HG03280 (cell line): ENCODE data around the gene KDM2B.

Source experiments
- ATAC-seq: cut with Tn5 transposase; IDR thresholded peaks from one replicate; pipeline ENCODE4 v1.9.1; 2021; ENCODE audit warnings: mild to moderate bottlenecking, moderate library complexity; ENCODE audit not compliant: unreplicated experiment

Gene KDM2B

DNA sequence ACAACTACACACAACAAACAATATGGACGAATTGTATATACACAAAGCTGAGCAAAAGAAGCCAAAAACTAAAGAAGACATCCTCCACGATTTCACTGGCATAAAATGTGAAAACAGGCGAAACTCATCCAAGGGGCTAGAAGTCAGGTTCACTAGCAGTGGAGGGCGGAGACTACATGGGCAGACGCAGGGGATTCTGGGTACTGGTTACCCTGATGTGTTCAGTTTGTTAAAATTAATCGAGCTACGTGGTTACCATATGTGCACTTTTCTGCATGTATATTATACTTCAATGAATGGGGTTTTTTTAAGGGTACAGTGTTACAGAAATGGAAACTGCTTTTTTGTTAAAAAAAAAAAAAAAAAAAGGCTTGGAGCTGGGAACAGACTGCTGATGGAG is 12.3 kb downstream of the KDM2B start:
- ATAC-seq = no peak

- no peak for ATAC-seq
Observed at GRCh38 chr12:121565076-121565475, 15.7 kb downstream of the KDM2B start.

- no peak for ATAC-seq
Observed at GRCh38 chr12:121562488-121562887, 18.3 kb downstream of the KDM2B start.

- ATAC-seq = no peak
Observed at GRCh38 chr12:121561009-121561395, 19.8 kb downstream of the KDM2B start.

DNA sequence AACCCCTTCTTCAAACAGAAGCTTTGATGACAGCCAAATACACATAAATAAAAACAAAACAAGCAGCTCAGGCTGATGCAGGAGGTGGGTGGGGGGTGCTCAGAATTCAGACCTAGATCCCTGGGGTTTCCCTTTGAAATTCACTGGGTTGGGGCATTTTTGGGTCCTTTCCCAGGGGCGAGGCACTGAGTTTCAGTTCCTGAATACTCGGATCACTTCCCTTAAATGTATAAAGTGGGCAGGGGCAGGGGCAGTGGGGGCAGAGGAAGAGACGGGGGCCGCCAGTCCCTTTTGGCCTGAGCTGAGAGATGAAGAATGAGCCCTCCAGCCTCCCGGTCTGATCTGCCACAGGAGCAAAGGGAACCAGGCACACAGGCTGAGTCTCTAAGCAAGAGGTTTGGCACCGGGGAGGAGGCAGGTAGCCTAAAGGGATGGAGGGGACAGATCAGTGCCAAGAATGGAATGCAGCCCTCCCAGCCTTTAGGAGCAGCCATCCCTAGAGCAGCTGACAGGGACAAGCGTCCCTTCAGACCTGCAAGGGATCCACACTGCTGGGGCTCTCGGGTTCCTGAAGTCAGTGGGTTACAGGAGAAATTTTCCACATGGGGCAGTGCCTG is 20.3 kb downstream of the KDM2B start:
- no peak for ATAC-seq

- ATAC-seq = no peak
Observed at GRCh38 chr12:121558956-121559355, 21.9 kb downstream of the KDM2B start.

GRCh38 chr12:121550974-121551634 is 29.7 kb downstream of the KDM2B start:
- ATAC-seq = no peak

DNA sequence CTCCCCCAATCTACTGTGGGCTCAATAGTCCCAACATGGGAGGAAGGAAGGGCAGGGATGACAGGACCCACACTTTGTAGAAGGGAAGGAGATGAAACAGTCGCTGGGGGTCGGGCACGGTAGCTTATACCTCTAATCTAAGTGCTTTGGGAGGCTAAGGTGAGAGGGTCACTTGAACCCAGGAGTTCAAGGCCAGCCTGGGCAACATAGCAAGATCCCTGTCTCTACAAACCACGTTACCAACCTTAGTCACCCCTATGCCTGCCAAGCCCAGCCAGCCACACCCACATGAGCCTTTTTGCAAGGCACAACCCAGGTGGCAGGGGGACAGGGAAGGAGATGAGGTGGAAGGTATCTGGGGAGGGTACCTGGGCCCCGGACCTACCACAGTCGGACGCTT is 31.7 kb downstream of the KDM2B start:
- ATAC-seq = no peak

DNA sequence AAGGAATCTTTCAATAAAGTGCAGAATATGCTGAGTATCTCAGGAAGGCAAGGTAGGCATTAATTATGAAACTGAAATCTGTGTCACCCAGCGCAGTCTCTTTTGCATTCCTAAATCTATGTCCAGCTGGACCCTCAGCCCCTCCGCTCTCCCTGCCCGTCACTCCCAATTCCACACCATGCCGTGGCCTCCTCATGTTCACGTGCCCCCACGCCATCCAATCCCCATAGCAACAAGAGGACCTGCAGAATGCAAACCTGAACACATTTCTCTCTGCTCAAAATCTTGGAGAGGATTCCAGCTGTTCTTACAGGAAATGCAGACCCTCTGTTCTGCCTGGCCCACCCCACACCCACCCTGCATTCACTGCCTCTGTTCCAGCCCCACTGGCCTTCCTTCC is 35.3 kb downstream of the KDM2B start:
- no peak for ATAC-seq

GRCh38 chr12:121543786-121544185 is 37.0 kb downstream of the KDM2B start:
- no peak for ATAC-seq

DNA sequence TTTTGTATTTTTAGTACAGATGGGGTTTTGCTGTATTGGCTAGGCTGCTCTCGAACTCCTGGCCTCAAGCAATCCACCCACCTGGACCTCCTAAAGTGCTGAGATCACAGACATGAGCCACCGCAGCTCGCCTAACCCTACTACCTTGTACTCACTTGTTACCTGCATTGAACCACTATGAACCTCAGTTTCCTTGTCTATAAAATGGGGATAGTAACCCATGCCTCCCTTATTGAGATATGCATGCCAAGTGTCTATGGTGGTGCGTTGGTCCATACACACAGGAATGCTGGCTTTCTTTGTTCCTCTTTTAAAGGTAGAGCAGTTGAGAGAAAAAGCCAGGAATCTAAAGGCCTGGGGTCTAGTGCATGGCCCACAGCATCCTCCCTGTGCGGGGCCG is 40.9 kb downstream of the KDM2B start:
- no peak for ATAC-seq

GRCh38 chr12:121538699-121539061 is 42.1 kb downstream of the KDM2B start:
- ATAC-seq = no peak

DNA sequence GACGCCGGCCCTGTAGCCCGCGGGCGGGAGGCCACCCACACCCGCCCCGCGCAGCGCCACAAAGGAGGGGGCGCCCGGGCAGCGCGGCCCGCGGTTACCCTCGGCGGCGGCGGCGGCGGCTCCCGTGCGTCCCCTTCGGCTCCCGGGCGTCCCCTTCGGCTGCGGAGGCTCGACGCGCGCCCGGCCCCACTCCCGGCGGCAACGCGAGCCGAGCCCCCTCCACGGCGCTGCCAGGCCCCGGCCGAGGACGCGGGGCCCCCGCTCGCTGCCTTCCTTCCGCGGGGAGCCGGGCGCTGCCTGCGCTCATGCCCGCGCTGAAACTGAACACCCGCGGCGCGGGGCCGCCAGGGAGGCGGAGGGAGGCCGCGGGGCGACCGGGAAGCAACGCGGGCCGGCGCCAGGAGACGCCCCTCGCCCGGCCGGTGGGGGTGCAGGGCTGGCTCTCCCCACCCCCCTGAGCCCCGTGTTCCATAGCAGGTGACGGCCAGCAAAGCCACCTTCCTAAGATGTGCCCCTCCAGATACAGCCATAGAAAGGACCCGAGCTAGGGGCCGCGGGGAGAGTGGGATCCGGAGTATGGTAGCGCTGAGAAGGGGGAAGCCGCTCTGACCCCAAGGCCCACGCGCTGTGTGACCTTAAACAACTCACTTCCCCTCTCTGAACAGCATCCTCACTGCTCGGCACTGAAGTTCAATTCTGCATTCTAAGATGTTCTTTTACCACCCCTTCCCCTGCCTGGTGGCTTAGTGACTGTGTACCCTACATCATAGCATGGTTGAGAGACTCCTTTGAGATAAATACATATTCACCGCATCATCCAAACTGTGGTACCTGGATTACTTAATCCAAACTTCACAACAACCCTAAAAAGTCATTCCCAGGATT is 42.8 kb downstream of the KDM2B start:
- ATAC-seq = peak; percentile 5

- ATAC-seq = peak; percentile 59
Observed at GRCh38 chr12:121536899-121537813, 43.7 kb downstream of the KDM2B start.

DNA sequence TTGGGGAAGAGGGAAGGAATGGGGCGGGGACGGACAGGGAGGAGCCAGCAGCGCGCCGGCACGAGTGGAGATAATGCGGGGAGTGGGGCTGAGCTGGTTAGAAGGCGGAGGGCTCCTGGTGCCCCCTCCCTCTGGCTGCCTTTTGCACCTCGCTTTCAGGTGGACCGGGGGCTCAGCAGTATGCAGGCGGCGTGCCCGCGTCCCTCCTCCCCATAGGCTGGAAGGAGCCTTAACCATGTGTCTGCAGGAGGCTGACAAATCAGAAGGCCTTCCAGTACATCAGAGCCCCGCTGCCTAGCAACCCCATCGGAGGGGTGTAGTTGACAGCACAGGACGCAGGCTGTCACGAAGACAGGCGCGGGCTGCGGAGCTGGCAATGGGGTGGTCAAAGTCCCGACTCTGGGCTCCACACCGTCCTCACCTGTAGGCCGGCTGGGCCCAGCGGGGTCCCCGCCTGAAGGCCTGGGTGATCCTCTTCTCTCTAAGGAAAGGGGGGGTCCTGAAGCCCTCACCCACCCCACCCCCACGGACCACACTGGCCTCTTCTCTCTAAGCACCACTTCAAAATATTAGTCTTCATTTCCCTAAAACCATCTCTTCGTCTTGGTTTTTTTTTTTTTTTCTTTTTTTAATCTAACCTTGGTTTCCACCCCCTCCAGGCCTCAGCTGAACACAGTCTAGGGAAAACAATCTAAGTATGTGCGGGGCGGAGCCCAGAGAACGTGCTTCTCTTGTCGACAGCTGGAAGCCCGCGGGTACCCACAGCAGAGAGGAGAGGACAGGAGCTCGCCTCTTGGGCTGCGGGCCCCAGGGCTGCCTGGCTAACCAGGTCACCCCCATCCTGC is 44.5 kb downstream of the KDM2B start:
- ATAC-seq = peak; percentile 59

GRCh38 chr12:121535150-121536053 is 45.4 kb downstream of the KDM2B start:
- no peak for ATAC-seq

DNA sequence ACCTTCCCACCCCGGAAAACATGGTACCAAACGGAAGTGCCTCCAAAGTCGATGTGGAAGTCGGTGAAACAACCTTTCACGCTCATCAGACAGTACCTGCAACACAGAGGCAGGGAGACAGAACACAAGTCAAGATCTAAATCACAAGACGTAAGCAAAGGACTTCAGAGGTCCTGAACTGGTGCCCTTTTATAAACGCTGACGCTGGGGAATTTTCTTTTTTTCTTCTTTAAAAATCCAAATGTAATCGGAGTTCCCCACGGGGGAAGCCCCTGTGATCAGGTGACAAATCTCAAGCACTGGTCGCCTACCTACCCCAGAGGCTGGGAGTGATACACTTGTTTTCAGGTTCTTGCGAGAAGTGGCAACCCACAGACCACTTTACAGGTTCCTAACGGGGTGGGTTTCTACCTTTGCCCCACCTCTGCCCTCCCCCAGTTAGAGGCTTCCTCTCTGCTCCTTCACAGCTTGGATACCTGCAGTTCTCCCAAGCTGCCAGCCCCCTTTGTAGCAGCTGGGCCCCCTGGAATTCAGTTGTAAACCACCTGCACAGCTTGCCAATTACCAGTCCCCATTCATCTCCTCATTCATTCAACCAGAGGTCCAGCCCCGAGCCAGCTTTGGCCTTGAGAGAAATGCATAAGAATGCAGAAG is 46.2 kb downstream of the KDM2B start:
- no peak for ATAC-seq

DNA sequence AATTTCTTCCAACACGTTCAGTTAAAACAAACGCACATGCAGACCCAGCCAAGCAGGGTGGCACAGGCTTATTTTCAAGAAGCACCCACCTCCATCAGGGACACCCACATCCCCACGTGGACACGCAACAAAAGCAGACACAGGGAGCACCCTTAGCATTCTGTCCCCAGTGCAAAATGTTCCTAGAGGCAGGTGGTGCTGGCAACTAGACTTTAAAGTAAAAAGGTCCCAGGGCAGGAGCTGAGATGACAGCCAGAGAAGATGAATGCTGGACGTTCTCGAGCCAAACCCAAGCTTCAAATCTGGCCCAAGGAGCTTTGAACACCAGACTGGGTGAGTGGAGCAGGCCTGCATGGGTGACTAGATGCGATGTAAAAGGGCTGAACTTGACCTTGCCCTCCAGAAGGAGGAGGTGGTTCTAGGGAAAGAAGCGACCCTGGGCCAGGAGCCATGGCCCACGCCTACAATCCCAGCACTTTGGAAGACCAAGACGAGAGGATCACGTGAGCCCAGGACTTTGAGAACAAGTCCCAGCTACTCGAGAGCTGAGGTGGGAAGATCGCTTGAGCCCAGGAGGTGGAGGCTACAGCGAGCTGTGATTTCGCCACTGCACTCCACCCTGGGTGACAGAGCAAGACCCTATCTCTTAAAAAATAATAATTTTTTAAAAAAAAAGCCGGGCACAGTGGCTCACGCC is 47.3 kb downstream of the KDM2B start:
- ATAC-seq = no peak
